Gastrocnemius medialis (tissue), 4 donors: Measurements from ENCODE around the gene AHCTF1.

ENCODE experiments used
- POLR2A ChIP-seq, 2 donors: fragments of 450-650 bp; IDR thresholded peaks; one replicate each; pipeline ENCODE4 v1.6.1; 2017; ENCODE audit warnings: antibody characterized with exemption in 2 of 2, mild to moderate bottlenecking in 2 of 2, moderate library complexity in 2 of 2
- TF ChIP-seq, protein P1 (sequence below), 5 experiments: fragments of 450-650 bp in 3 of 5; fragments of 200-600 bp in 2 of 5; sonication (generic) in 2 of 5; IDR thresholded peaks in 4 of 5; conservative IDR thresholded peaks in 1 of 5; 1 replicate in 4 of 5; 2 replicates in 1 of 5; pipeline ENCODE4 v1.5.1; 2016 to 2019; ENCODE audit warnings: antibody characterized with exemption in 5 of 5, mild to moderate bottlenecking in 3 of 5, moderate library complexity in 3 of 5

GRCh38 chr1:246795906-246796694, 135.6 kb downstream of the AHCTF1 start:
- no peak for TF ChIP-seq POLR2A (IDR thresholded peaks at IDR 0.05)
- TF ChIP-seq, protein P1, sequence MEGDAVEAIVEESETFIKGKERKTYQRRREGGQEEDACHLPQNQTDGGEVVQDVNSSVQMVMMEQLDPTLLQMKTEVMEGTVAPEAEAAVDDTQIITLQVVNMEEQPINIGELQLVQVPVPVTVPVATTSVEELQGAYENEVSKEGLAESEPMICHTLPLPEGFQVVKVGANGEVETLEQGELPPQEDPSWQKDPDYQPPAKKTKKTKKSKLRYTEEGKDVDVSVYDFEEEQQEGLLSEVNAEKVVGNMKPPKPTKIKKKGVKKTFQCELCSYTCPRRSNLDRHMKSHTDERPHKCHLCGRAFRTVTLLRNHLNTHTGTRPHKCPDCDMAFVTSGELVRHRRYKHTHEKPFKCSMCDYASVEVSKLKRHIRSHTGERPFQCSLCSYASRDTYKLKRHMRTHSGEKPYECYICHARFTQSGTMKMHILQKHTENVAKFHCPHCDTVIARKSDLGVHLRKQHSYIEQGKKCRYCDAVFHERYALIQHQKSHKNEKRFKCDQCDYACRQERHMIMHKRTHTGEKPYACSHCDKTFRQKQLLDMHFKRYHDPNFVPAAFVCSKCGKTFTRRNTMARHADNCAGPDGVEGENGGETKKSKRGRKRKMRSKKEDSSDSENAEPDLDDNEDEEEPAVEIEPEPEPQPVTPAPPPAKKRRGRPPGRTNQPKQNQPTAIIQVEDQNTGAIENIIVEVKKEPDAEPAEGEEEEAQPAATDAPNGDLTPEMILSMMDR (IDR thresholded peaks at IDR 0.05 in 4 of 5, conservative IDR thresholded peaks at IDR 0.05 in 1 of 5): no peak
